Pulmonary artery endothelial cell (primary cell): ENCODE results near the gene FSTL4. TPM values are rescaled to one million over a fixed set of nuclear protein-coding genes. Genes with fewer than 3 reads are reported as not detected.
A peak's percentile ranks its signal among the peaks of the same experiment; 100 is the strongest.

Source experiments
- DNase-seq: peaks from one replicate; pipeline ENCODE4 v3.0.0-alpha.2; 2011; ENCODE audit warnings: low read depth, low spot score
- total RNA-seq: library from RNA; depleted of rRNA; stranded (reverse); fragments of >200 nt; gene quantifications from 2 replicates; pipeline ENCODE4 v1.2.3, GENCODE V29; 2014

FSTL4 gene
- total RNA-seq, 1 donor from 2014 or later, result not detected

DNA sequence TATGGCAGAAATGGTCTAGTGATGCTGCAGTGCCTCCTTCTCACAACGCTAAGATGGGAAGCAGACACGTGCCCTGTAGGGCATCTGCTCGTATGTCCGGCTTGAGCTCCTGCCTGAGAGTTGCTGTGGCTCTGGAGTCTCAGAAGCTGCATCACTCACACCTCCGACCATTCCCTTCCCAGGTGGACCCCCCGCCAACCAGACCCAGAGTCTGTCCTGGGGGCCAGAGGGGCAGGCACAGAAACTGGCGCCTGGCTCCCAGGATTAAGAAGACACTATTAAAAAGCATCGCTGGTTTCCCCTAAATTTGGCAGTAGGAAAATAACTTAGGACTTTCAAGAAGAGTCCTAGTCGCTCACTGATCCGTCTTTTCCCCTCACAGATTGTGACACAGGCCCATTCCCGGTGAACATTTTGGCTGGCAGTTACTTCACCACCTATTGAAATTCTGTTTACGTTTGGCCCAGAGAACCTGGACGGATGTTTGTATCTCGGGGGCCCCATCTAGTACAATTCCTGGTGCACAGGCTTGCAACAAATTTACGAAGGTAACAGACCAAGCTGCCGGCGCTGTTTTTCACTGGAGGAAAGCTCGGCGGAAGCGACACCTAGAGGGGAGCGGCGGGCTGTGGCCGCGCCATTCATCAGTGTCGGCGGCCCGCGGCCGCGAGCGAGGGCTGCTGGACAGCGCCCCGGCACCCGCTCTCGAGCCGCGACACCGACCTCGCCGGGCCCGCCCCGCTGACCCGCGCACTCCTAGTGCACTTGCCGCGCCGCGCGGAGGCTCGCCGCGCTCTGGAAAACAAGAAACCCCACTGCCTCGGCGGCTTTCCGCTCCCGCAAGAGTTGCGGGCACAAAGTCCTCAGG, 1.6 kb downstream of the FSTL4 start:
- DNase-seq, result no peak

DNA sequence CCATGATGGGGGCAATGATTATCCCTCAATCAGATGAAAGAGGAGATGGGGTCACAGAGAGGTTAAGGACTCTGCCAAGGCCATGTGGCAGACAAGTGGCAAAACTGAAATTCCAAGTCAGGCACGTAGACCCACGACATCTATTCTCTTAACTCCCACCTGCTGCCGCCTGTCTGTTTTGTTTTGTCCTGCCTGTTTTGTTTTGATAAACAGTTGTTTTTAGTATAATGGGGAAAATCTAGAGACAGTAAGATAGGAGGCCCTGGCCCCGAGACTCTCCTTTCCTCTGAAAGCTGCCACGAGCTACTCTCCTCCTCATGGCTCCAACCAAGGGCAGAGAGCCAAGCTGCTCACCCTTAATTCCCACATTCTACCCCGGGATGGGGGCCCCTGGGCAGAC, 4.9 kb downstream of the FSTL4 start:
- DNase-seq, result no peak

GRCh38 chr5:133606835-133607234, 5.5 kb downstream of the FSTL4 start:
- no peak for DNase-seq

DNA sequence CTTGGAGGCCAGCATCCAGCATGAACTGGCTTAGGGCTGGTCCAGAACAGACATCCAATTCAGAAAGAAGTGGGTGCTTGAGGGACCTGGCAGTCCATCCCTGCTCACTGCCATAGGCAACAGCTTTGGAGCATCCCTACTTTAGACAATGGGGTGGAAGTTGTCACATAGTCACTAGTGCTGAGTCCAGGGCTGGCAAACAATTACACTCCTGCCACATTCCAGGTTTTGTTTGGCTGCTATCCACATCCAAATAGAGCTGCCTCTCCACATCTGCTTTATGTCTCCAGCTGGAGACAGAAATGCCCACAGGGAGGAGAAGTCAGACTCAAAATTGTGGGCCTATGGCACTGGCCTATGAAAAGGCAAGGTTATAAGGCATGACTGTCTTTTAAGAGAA, 7.0 kb downstream of the FSTL4 start:
- DNase-seq, result no peak

- DNase-seq, result no peak
These were observed 8.6 kb downstream of the FSTL4 start for GRCh38 chr5:133603711-133604110.

DNA sequence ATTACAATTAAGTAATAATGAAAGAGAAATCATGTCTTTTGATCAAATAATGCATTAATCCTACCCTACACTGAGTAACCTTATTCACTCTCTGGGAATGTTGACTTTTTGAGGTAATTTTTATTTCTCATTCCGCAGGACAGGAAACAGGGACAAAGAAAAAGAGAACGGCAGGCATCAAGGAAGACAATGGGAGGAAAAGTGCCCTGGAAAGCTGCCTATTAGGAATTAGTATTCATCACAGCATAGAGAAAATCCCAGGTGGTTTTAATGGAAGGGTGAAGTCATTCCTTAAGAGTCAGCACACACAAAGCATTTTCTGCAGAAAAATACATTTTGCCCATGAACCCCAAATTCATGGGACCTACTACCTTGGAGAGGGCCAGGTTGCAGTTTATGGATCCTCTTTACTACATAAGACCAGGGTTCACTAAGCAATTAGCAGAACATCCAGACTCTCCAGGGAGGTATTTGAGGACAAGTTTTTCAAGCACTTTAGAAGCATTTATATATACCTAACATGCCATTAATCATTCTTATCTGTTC, 9.4 kb downstream of the FSTL4 start:
- DNase-seq, result peak; percentile 67

GRCh38 chr5:133599600-133599999, 12.7 kb downstream of the FSTL4 start:
- no peak for DNase-seq

GRCh38 chr5:133599044-133599443, 13.3 kb downstream of the FSTL4 start:
- DNase-seq, result no peak

DNA sequence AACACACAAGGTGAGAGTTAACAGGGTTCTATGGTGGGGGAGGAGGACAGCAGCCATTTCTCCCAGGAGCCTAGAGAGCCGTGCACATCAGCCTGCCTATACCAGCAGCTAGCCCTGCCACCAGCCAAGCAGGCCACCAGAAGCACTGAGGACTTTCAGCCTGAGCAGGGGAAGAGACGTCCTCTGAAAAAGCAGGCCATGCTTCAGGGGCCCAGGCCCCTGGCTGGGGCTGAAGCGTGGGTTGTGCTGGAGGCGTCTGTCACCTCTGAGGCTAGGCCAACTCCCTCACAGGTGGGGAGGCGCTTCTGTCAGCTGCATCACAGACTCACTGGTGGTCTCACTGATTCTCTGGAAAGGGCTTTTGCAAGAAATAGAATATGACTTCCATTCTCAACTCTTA, 16.3 kb downstream of the FSTL4 start:
- DNase-seq, result no peak

GRCh38 chr5:133595465-133595864, 16.9 kb downstream of the FSTL4 start:
- no peak for DNase-seq

DNA sequence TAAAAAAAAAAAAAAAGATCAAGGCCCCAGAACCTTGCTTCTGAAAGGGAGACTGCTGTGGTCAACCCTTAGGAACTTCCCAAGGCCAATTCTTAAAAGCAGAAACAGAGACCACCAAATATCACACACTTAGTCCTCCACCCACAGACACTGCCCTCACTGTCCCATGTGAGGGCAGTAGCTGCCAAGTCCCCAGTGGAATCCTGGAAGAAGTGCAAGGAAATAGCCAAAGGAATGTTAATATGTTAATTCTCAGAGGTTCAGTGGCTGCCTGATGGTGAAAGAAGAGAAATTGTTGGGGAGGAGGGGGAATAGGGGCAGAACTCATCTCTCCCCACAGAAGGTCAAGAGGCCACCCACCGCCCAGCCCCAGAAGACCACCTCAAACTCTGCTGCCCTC, 23.1 kb downstream of the FSTL4 start:
- no peak for DNase-seq

DNA sequence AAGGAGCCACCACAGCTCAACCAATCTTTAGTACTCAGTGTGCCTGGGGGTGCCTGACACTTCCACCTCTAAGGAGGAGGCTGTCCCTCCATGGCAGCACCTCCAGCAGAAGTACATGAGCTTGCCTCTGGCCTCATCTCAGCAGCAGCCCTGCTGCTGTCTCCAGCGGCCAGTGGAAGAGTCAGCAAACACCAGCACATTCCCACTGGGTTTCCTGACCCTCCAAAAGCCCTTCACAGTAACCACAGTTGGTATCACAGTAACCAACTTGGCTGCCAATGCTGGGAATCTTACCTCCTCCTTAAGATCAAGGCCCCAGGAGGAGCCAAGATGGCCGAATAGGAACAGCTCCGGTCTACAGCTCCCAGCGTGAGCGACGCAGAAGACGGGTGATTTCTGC, 29.4 kb downstream of the FSTL4 start:
- DNase-seq, result no peak

- no peak for DNase-seq
These were observed 30.4 kb downstream of the FSTL4 start for GRCh38 chr5:133581918-133582317.

DNA sequence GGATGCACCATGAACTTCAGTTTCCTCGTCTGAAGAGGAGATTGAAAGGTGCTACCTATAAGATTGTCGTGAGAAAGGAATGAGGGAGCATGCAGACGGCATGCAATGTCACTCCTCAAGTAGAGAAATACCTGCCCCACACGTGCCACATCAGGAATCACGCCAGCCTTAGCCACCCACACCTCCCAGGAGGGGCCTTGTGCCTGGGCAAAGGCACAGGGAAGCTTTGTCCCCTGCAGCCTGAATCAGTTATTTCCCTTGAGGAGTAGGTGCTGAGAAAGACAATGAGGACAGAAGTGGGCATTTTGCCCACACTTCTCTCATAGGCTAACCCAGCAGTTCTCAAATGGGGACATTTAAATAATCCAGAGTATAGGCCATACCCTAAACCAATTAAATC, 31.0 kb downstream of the FSTL4 start:
- no peak for DNase-seq

DNA sequence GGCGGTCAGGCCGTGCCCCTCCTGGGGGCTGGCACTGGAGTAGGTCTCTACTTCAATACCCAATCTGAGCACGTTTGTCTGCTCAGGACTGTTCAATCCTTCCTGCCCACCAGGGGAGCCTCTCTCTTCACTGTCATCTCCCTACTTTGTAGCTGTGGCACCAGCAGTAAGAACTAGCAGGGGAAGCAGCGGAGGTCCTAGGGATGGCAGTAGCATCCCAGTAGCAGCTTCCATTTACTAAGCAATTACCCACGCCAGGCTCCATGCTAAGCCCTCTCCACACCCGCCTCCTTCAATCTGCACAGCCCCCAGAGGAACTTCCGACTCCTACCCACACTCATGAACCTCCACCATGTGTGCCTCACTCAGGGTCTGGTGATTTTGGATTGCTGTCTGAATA, 31.7 kb downstream of the FSTL4 start:
- DNase-seq, result no peak

- no peak for DNase-seq
These were observed 32.6 kb downstream of the FSTL4 start for GRCh38 chr5:133579766-133580165.

GRCh38 chr5:133569347-133569746, 43.0 kb downstream of the FSTL4 start:
- DNase-seq, result no peak

DNA sequence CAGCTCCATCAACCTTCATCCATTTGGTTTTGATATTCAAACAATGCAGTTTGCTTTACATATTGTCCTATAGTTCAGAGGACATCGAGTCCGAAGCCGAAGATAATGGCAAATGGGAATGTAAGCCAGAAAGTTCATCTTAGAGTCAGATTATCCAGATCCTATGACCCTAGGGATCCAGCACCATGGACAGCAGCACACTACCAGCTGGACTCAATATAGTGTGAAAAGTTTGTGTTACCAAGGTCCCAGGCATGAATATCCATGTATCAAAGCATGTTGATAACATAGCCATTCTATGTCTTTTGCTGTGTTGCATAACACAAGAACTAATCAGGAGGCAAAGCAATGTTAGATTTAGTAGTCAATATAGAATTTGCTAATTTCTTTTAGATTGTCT, 46.3 kb downstream of the FSTL4 start:
- no peak for DNase-seq

DNA sequence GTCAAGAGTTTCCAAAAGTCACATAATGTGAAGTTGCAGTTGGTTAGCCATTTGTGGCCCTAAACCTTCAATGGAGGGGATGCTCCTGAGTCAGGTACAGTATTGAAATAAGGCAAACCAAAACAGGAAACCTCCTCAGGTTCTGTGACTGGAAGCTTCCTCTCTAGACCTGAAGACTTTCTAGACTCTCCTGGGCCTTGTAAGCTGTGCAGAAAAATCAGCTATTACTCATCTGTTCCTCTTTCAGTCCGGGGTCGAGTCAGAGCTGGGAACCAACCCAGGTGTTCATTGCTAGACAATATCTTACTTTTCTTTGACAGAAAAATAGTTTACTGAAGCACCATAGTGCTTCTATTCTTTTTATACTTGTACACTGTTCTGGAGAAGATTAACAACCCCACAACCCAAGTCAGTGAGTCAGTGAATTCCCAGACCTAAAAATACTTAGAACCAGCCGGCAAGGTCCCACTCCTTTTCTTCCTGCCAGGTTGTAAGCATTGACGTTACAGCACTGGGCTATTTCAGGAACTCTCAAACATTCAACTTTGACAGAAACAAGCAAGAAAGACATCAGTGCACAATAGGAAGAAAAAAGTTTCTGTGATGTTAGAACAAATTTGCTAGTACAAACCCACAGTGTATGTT, 47.3 kb downstream of the FSTL4 start:
- no peak for DNase-seq

DNA sequence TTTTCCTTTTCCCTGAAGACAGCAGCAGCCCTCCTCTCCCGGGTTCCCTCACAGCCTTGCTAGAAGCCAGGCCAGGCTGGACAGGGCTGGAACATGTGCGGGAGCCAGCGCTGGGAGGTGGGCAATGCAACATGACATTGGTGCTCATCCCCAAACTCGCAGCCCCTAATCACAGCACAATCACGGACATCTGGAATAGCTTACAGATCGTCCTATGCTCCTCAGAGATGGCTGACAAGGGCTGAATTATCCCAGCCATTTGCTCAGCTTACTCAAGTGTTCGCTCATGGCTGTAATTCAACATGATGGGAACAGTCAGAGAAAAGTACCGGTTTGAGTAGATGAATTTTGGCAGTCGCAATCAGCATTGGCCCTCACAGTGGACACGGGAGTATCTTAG, 49.8 kb downstream of the FSTL4 start:
- DNase-seq, result no peak

- DNase-seq, result no peak
These were observed 52.4 kb downstream of the FSTL4 start for GRCh38 chr5:133559960-133560359.

DNA sequence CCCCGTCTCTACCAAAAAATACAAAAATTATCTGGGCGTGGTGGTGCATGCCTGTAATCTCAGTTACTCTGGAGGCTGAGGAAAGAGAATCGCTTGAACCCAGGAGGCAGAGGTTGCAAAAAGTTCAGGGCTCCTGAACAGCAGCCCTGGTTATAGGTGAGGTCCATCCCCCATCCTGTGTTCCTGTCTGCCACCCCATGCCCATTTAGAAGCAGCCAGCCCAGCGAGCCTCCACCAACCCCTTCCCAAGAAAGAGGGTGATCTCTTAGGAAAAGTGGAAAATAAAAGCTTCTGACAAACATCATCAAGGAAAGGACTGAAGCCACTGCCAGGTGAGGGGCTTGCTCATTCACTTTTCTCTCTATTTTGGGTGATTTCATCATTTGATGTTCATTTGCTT, 55.8 kb downstream of the FSTL4 start:
- DNase-seq, result no peak

GRCh38 chr5:133554279-133554678, 58.1 kb downstream of the FSTL4 start:
- DNase-seq, result no peak
